WTC11 (cell line): ENCODE results near the gene CADM2. TPM values are rescaled to one million over a fixed set of nuclear protein-coding genes. Genes with fewer than 3 reads are reported as not detected.
A peak's percentile ranks its signal among the peaks of the same experiment; 100 is the strongest.

Source experiments
- ATAC-seq: fragments of 200-7000 bp; cut with Tn5 transposase; 2 replicates; pipeline ENCODE4 v1.10.0; 2021; ENCODE audit warnings: mild to moderate bottlenecking, moderate library complexity
- CTCF ChIA-PET: fragments of 300-600 bp; sonication (Branson Sonifier 250); formaldehyde crosslinking; loops from one replicate; lab custom pipeline; 2021; ENCODE audit warnings: antibody characterized with exemption; lab: Charles Lee
- POLR2A ChIA-PET: fragments of 350-600 bp; sonication (Branson Sonifier 250); formaldehyde crosslinking; loops from one replicate; lab custom pipeline; 2021; ENCODE audit warnings: antibody characterized with exemption; lab: Charles Lee
- DNase-seq: peaks from one replicate; pipeline ENCODE4 v3.0.0; 2021; ENCODE audit warnings: low spot score
- H3K27ac Mint-ChIP-seq: 2 replicates; pipeline ENCODE4 v1.8.0; 2021; ENCODE audit warnings: mixed read lengths
- H3K27me3 Mint-ChIP-seq: 2 replicates; pipeline ENCODE4 v1.8.0; 2021; ENCODE audit warnings: low read depth, mild to moderate bottlenecking, moderate library complexity, mixed read lengths
- H3K36me3 Mint-ChIP-seq: 2 replicates; pipeline ENCODE4 v1.8.0; 2021; ENCODE audit warnings: mixed read lengths
- H3K4me1 Mint-ChIP-seq: 2 replicates; pipeline ENCODE4 v1.8.0; 2022; ENCODE audit warnings: mixed read lengths
- H3K4me3 Mint-ChIP-seq: 2 replicates; pipeline ENCODE4 v1.8.0; 2021; ENCODE audit warnings: mild to moderate bottlenecking, moderate library complexity, mixed read lengths
- H3K9me3 Mint-ChIP-seq: 2 replicates; pipeline ENCODE4 v1.8.0; 2021; ENCODE audit warnings: mixed read lengths
- ATF6 ChIP-seq: sonication (generic); formaldehyde crosslinking; IDR thresholded peaks from 2 replicates; pipeline ENCODE4 v1.8.1; 2023; ENCODE audit warnings: mild to moderate bottlenecking, missing genetic modification reagents
- CBFB ChIP-seq: sonication (generic); formaldehyde crosslinking; IDR thresholded peaks from 2 replicates; pipeline ENCODE4 v1.8.1; 2022; ENCODE audit warnings: mild to moderate bottlenecking, low read depth, missing genetic modification reagents
- CREB1 ChIP-seq: sonication (generic); formaldehyde crosslinking; IDR thresholded peaks from 2 replicates; pipeline ENCODE4 v1.8.0; 2023; ENCODE audit warnings: mild to moderate bottlenecking, missing genetic modification reagents
- CTCF ChIP-seq: fragments of 200-600 bp; IDR thresholded peaks from 2 replicates; pipeline ENCODE4 v1.8.0; 2022; ENCODE audit warnings: antibody characterized with exemption
- ELF4 ChIP-seq: sonication (generic); formaldehyde crosslinking; IDR thresholded peaks from 2 replicates; pipeline ENCODE4 v1.8.1; 2022; ENCODE audit warnings: low read depth, mild to moderate bottlenecking, moderate library complexity, missing genetic modification reagents
- FOXK1 ChIP-seq: sonication (generic); formaldehyde crosslinking; IDR thresholded peaks from 2 replicates; pipeline ENCODE4 v1.8.0; 2022; ENCODE audit warnings: mild to moderate bottlenecking, moderate library complexity, missing genetic modification reagents
- FOXP1 ChIP-seq: sonication (generic); formaldehyde crosslinking; IDR thresholded peaks from 2 replicates; pipeline ENCODE4 v1.8.0; 2022; ENCODE audit warnings: missing genetic modification reagents, mild to moderate bottlenecking, moderate library complexity, borderline replicate concordance
- MAX ChIP-seq: sonication (generic); formaldehyde crosslinking; IDR thresholded peaks from 2 replicates; pipeline ENCODE4 v1.8.0; 2022; ENCODE audit warnings: mild to moderate bottlenecking, missing genetic modification reagents
- MLX ChIP-seq: sonication (generic); formaldehyde crosslinking; IDR thresholded peaks from 2 replicates; pipeline ENCODE4 v1.8.1; 2023; ENCODE audit warnings: mild to moderate bottlenecking, missing genetic modification reagents, moderate library complexity
- MYBL2 ChIP-seq: sonication (generic); formaldehyde crosslinking; IDR thresholded peaks from 2 replicates; pipeline ENCODE4 v1.8.1; 2023; ENCODE audit warnings: mild to moderate bottlenecking, moderate library complexity, missing genetic modification reagents
- NFATC4 ChIP-seq: fragments of 250-450 bp; sonication (Bioruptor Pico); IDR thresholded peaks from 2 replicates; pipeline ENCODE4 v1.9.0; 2021; ENCODE audit warnings: mild to moderate bottlenecking
- OVOL2 ChIP-seq: fragments of 250-450 bp; sonication (Bioruptor Pico); IDR thresholded peaks from 2 replicates; pipeline ENCODE4 v1.9.0; 2021; ENCODE audit warnings: mild to moderate bottlenecking, borderline replicate concordance
- TCF7 ChIP-seq: sonication (generic); formaldehyde crosslinking; IDR thresholded peaks from 2 replicates; pipeline ENCODE4 v1.8.0; 2022; ENCODE audit warnings: mild to moderate bottlenecking, low read depth, missing genetic modification reagents, moderate library complexity
- TEAD4 ChIP-seq: sonication (generic); formaldehyde crosslinking; IDR thresholded peaks from 2 replicates; pipeline ENCODE4 v1.8.0; 2022; ENCODE audit warnings: mild to moderate bottlenecking, missing genetic modification reagents
- USF2 ChIP-seq: sonication (generic); formaldehyde crosslinking; IDR thresholded peaks from 2 replicates; pipeline ENCODE4 v1.8.1; 2023; ENCODE audit warnings: mild to moderate bottlenecking, missing genetic modification reagents, moderate library complexity
- ZNF121 ChIP-seq: sonication (generic); formaldehyde crosslinking; IDR thresholded peaks from 2 replicates; pipeline ENCODE4 v1.8.0; 2023; ENCODE audit warnings: missing genetic modification reagents
- ZNF138 ChIP-seq: sonication (generic); formaldehyde crosslinking; conservative IDR thresholded peaks from 2 replicates; pipeline ENCODE4 v1.8.1; 2022; ENCODE audit warnings: mild to moderate bottlenecking, moderate library complexity, missing genetic modification reagents
- total RNA-seq: library from RNA; stranded (reverse); gene quantifications from 3 replicates; pipeline ENCODE4 v1.2.3, GENCODE V29; 2021
- TF ChIP-seq, protein P1 (sequence below): sonication (generic); formaldehyde crosslinking; IDR thresholded peaks from 2 replicates; pipeline ENCODE4 v1.8.1; 2022; ENCODE audit warnings: missing genetic modification reagents, borderline replicate concordance
- TF ChIP-seq, protein P2 (sequence below): sonication (generic); formaldehyde crosslinking; IDR thresholded peaks from 2 replicates; pipeline ENCODE4 v1.8.0; 2023; ENCODE audit warnings: missing genetic modification reagents

CADM2 gene
- total RNA-seq, 1 experiment from 2014 or later = 18.8 TPM

DNA sequence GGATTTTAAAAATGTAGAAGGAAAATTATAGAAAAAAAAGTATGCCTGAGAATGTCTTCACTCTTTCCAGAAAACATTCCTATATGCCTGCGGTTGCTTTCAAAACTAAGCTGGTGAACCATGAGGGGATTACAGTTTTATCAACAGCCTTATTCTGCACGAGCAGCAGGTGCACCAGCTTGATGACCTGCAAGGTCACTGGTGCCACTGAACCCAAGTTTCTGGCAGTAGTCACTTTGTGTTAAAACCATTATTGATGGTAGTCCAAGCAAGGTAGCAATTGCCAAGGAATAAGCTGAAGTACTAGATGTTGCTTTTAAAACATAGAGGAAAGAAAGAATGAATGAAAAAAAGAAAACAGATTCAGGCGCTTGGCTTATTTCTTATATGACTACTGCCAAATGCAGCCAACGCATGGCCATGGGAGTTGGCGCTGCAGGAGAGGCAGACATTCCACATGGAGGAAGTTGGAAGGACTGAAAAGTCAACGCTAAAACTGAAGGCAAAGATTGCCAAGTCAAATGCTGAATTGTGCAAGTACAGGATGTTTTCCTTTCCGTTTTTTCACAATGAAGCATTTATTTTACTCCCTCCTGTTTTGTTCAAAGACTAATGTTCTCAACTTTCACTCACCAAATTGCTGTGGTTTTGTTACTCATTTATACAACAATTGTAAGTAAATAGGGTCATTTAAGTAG lies 601.4 kb downstream of the CADM2 start:
- ChIA-PET POLR2A (no interaction called here), CTCF (no interaction called here)
- no peak for TF ChIP-seq ZNF121 (CRISPR knock-in tag)
- no peak for TF ChIP-seq NFATC4 (CRISPR knock-in tag)
- no peak for TF ChIP-seq OVOL2 (CRISPR knock-in tag)
- no peak for TF ChIP-seq ELF4 (CRISPR knock-in tag)
- no peak for TF ChIP-seq ZNF138
- no peak for TF ChIP-seq FOXP1 (CRISPR knock-in tag)
- no peak for TF ChIP-seq MAX
- no peak for TF ChIP-seq CREB1 (CRISPR knock-in tag)
- no peak for TF ChIP-seq TCF7 (CRISPR knock-in tag)
- TF ChIP-seq, protein P1, sequence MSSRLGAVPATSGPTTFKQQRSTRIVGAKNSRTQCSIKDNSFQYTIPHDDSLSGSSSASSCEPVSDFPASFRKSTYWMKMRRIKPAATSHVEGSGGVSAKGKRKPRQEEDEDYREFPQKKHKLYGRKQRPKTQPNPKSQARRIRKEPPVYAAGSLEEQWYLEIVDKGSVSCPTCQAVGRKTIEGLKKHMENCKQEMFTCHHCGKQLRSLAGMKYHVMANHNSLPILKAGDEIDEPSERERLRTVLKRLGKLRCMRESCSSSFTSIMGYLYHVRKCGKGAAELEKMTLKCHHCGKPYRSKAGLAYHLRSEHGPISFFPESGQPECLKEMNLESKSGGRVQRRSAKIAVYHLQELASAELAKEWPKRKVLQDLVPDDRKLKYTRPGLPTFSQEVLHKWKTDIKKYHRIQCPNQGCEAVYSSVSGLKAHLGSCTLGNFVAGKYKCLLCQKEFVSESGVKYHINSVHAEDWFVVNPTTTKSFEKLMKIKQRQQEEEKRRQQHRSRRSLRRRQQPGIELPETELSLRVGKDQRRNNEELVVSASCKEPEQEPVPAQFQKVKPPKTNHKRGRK (CRISPR knock-in tag) = no peak
- TF ChIP-seq MYBL2 (CRISPR knock-in tag) = no peak
- no peak for TF ChIP-seq ATF6 (CRISPR knock-in tag)
- no peak for TF ChIP-seq CBFB (CRISPR knock-in tag)
- no peak for TF ChIP-seq FOXK1 (CRISPR knock-in tag)
- TF ChIP-seq, protein P2, sequence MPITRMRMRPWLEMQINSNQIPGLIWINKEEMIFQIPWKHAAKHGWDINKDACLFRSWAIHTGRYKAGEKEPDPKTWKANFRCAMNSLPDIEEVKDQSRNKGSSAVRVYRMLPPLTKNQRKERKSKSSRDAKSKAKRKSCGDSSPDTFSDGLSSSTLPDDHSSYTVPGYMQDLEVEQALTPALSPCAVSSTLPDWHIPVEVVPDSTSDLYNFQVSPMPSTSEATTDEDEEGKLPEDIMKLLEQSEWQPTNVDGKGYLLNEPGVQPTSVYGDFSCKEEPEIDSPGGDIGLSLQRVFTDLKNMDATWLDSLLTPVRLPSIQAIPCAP (CRISPR knock-in tag) = no peak
- no peak for TF ChIP-seq MLX (CRISPR knock-in tag)
- no peak for TF ChIP-seq USF2
- Mint-ChIP-seq H3K36me3 (no peaks in the 10 kb centered on the region), H3K27ac (no peak overlapping the region), H3K9me3 (no peaks in the 10 kb centered on the region), H3K4me3 (no peak overlapping the region), H3K27me3 (peaks cover 3% of the 10 kb centered on the region; the same call in 1 of the 2 replicates), H3K4me1 (peaks cover 6% of the 10 kb centered on the region)
- no peak for ATAC-seq
- DNase-seq = no peak

DNA sequence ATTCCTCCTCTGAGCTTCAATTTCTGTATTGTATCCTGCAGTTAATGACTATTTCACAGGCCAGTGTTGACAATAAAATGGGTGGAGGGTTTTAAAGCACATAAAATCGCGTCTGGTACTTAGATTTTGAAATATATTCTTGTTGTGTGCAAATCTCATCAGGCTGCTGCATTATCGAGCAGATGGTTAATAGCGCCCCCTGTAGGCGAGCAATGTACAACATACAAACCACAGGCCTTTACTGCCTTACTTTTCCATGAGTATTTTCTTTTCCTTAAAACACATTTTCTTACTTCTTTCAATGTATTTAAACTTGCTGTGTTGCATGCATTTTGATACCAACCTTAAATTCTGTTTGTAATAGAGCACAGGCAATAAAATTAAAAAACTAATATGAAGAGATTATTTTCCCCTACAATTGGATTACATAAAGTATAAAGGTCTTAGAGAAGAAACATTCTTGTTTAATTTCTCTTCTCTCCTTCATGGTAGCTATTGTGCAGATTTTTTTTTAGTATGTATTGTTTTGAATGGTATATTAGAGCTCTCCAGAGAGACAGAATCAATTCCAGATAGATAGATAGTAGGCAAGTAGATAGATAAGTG lies 608.4 kb downstream of the CADM2 start:
- peak; percentile 67 for DNase-seq
- Mint-ChIP-seq H3K36me3 (no peaks in the 10 kb centered on the region), H3K27ac (no peak overlapping the region), H3K4me3 (no peak overlapping the region), H3K27me3 (no peaks in the 10 kb centered on the region), H3K9me3 (no peaks in the 10 kb centered on the region), H3K4me1 (no peaks in the 10 kb centered on the region)
- no peak for ATAC-seq
- TF ChIP-seq TEAD4 (CRISPR knock-in tag) (no peak), CTCF (peak; percentile 79)
- POLR2A ChIA-PET = interaction anchor here (0.7 kb wide), 1 partner anchor 682 kb away, joined by 3 read pairs; no protein-coding TSS in a partner anchor
- CTCF ChIA-PET = interaction anchor here (0.6 to 2.1 kb wide), 5 partner anchors 9 to 29 kb away, joined by 3 to 5 read pairs (median 4); no protein-coding TSS in a partner anchor
